ENCODE measurements around the gene ADAMTS17. TPM values are rescaled to one million over a fixed set of nuclear protein-coding genes. Genes with fewer than 3 reads are reported as not detected.

Gene ADAMTS17
- total and polyA plus RNA-seq, 2 experiments from 2014 or later, result 3.7 to 4.4 TPM

DNA sequence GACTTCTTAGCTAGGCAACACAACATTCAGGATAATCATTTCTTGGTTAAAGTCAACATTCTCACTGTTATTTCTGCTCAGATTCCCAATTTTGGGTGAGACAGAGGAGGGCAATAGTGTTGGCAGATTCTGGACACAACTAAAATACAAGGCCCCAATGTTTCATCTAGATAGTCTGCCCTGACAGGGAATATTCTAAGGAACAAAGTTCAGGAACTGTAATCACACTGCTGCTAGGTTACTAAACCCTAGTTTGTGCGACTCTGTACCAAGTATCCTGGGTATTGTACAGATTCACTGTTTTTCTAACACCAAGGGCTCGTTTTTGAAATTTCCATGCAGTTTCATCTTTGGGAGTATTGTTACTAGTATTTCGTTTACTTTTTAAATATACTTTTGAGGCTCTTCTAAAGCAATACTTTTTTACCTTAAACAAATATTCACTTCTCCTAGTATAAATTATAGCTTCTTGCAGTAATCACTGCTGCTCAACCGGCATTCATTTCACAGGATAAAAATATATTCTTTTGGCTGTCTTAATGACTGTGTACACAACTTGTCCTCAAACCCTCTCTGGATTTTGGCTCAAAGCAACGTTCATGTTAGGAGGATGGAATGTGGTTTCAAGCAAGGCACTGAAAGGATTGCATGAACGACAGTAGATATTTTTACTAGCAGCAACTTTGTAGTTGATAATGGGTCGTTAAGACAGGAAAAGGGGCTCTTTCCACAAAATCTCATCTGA lies 167.4 kb downstream of the ADAMTS17 start:
- Histone ChIP-seq H3K4me3 (no peak overlapping the region), H3K27me3 (no peaks in the 10 kb centered on the region), H3K36me3 (replicated peaks; ENCODE audit: insufficient read depth, low read depth) (no peaks in the 10 kb centered on the region), H3K4me2 (peak overlapping the region; percentile 57), H3K4me1 (ENCODE audit: insufficient read depth) (peaks cover 31% of the 10 kb centered on the region), H3K79me2 (no peaks in the 10 kb centered on the region), H3K27ac (peak overlapping the region; percentile 83), H4K20me1 (ENCODE audit: insufficient read depth, poor library complexity, severe bottlenecking) (no peaks in the 10 kb centered on the region), H3K9me2 (replicated peaks; ENCODE audit: insufficient read depth) (no peaks in the 10 kb centered on the region), H2AFZ (no peak overlapping the region), H3K9me3 (ENCODE audit: low read depth) (no peaks in the 10 kb centered on the region)
- WGBS (ENCODE audit: low lambda C conversion rate, missing lambda C conversion rate), result 42% methylated on average over 7 of the region's 7 CpGs
- DNase-seq (ENCODE audit: low spot score), result peak; percentile 38
- TF ChIP-seq EZH2phosphoT487 (IDR thresholded peaks at IDR 0.05; ENCODE audit: low read depth, severe bottlenecking, unreplicated experiment), result no peak
- TF ChIP-seq, protein P1, sequence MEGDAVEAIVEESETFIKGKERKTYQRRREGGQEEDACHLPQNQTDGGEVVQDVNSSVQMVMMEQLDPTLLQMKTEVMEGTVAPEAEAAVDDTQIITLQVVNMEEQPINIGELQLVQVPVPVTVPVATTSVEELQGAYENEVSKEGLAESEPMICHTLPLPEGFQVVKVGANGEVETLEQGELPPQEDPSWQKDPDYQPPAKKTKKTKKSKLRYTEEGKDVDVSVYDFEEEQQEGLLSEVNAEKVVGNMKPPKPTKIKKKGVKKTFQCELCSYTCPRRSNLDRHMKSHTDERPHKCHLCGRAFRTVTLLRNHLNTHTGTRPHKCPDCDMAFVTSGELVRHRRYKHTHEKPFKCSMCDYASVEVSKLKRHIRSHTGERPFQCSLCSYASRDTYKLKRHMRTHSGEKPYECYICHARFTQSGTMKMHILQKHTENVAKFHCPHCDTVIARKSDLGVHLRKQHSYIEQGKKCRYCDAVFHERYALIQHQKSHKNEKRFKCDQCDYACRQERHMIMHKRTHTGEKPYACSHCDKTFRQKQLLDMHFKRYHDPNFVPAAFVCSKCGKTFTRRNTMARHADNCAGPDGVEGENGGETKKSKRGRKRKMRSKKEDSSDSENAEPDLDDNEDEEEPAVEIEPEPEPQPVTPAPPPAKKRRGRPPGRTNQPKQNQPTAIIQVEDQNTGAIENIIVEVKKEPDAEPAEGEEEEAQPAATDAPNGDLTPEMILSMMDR (IDR thresholded peaks at IDR 0.05; ENCODE audit: poor library complexity), result no peak
- TF ChIP-seq EZH2 (IDR thresholded peaks at IDR 0.05; ENCODE audit: borderline replicate concordance), result no peak

DNA sequence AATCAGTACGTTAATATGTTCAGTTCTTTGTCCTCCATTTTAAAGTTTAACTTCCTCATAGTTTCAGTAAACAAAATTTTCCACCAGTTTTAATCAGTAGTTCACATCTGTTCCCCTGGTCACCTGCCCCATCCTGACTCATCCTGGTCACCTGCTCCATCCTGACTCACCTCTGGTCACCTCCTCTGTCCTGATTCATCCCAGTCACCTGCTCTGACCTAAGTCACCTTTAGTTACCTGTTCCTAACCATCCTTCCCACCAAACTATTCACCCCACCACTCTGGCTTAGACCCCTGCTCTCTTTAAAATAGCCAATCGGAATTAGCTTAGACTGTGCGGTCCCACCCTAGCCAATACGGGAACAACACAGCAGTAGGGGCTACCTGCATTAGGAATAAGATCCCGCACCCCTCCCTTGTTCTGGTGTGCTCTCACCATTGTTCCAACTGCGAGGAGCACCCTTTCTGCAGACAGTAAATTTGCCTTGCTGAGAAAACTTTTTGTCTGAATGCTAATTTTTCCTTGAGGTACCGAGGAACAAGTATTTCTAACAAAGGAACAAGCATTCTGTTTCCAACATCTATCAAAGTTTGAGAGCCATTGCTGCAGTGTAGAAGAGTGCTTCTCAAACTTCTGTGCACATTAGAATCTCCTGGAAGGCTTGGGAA lies 169.3 kb downstream of the ADAMTS17 start:
- no peaks in the 10 kb centered on the region for H3K36me3 ChIP-seq (replicated peaks; ENCODE audit: insufficient read depth, low read depth)
- DNase-seq (ENCODE audit: low spot score), result peak; percentile 66
- H3K79me2 ChIP-seq, result no peaks in the 10 kb centered on the region
- H3K4me1 ChIP-seq (ENCODE audit: insufficient read depth), result peaks cover 31% of the 10 kb centered on the region
- WGBS (ENCODE audit: low lambda C conversion rate, missing lambda C conversion rate), result 89% methylated on average over 7 of the region's 7 CpGs
- no peaks in the 10 kb centered on the region for H4K20me1 ChIP-seq (ENCODE audit: insufficient read depth, poor library complexity, severe bottlenecking)
- H2AFZ ChIP-seq, result no peak overlapping the region
- H3K4me2 ChIP-seq, result no peak overlapping the region
- no peaks in the 10 kb centered on the region for H3K9me2 ChIP-seq (replicated peaks; ENCODE audit: insufficient read depth)
- no peaks in the 10 kb centered on the region for H3K9me3 ChIP-seq (ENCODE audit: low read depth)
- TF ChIP-seq EZH2phosphoT487 (IDR thresholded peaks at IDR 0.05; ENCODE audit: low read depth, severe bottlenecking, unreplicated experiment), result no peak
- no peak for TF ChIP-seq EZH2 (IDR thresholded peaks at IDR 0.05; ENCODE audit: borderline replicate concordance)
- TF ChIP-seq, protein P1 (IDR thresholded peaks at IDR 0.05; ENCODE audit: poor library complexity), result no peak
- peak overlapping the region; percentile 83 for H3K27ac ChIP-seq
- no peak overlapping the region for H3K4me3 ChIP-seq
- no peaks in the 10 kb centered on the region for H3K27me3 ChIP-seq

DNA sequence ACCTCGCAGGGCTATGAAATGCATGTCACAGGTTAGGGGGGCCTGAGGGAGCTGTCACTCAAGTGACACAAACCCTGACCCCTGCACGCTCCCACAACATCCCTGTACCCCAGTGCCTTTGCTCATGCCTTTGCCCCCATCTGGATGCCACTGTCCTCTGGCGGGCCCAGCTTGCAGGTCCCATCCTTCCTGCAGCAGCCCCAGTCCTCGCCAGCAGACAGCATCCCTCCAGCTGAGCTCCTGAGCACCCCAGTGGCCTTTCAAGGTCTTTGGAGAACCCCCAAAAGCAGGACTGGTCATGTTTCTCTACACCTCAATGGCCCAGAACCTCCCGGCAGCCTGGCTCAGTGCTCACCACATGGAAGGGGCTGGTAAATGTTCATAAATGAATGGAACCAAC lies 170.4 kb downstream of the ADAMTS17 start:
- DNase-seq (ENCODE audit: low spot score), result no peak
- Histone ChIP-seq H3K36me3 (replicated peaks; ENCODE audit: insufficient read depth, low read depth) (no peaks in the 10 kb centered on the region), H3K79me2 (no peaks in the 10 kb centered on the region), H3K9me3 (ENCODE audit: low read depth) (no peaks in the 10 kb centered on the region), H3K27ac (peak overlapping the region; percentile 83), H3K9me2 (replicated peaks; ENCODE audit: insufficient read depth) (no peaks in the 10 kb centered on the region), H2AFZ (no peak overlapping the region), H4K20me1 (ENCODE audit: insufficient read depth, poor library complexity, severe bottlenecking) (no peaks in the 10 kb centered on the region), H3K27me3 (no peaks in the 10 kb centered on the region), H3K4me1 (ENCODE audit: insufficient read depth) (peaks cover 31% of the 10 kb centered on the region), H3K4me3 (no peak overlapping the region), H3K4me2 (no peak overlapping the region)
- TF ChIP-seq EZH2 (IDR thresholded peaks at IDR 0.05; ENCODE audit: borderline replicate concordance) (no peak), EZH2phosphoT487 (IDR thresholded peaks at IDR 0.05; ENCODE audit: low read depth, severe bottlenecking, unreplicated experiment) (no peak)
- TF ChIP-seq, protein P1 (IDR thresholded peaks at IDR 0.05; ENCODE audit: poor library complexity), result no peak
- WGBS (ENCODE audit: low lambda C conversion rate, missing lambda C conversion rate), result 100% methylated on average over 5 of the region's 5 CpGs

Measured in hepatocyte (in vitro differentiated cells).